ENCODE results near the gene PDE1C.

Gene PDE1C

GRCh38 chr7:32051128-32051527 is 19.1 kb downstream of the PDE1C start:
- in situ Hi-C loops (cut with MboI; ENCODE audit: low sequenced_read_pairs, unreplicated experiment) = no loop called here
- no peak for DNase-seq (ENCODE audit: low spot score)
- no peak for TF ChIP-seq CTCF (IDR thresholded peaks at IDR 0.05; ENCODE audit: borderline replicate concordance, control extremely low read depth, extremely low read depth, insufficient read depth, missing control alignments)

- DNase-seq (ENCODE audit: low spot score) = no peak
- in situ Hi-C loops (cut with MboI; ENCODE audit: low sequenced_read_pairs, unreplicated experiment) = no loop called here
- TF ChIP-seq CTCF (IDR thresholded peaks at IDR 0.05; ENCODE audit: borderline replicate concordance, control extremely low read depth, extremely low read depth, insufficient read depth, missing control alignments) = no peak
These were observed 20.6 kb downstream of the PDE1C start for GRCh38 chr7:32049599-32049998.

GRCh38 chr7:32048970-32049491 is 21.2 kb downstream of the PDE1C start:
- no peak for TF ChIP-seq CTCF (IDR thresholded peaks at IDR 0.05; ENCODE audit: borderline replicate concordance, control extremely low read depth, extremely low read depth, insufficient read depth, missing control alignments)
- in situ Hi-C loops (cut with MboI; ENCODE audit: low sequenced_read_pairs, unreplicated experiment) = no loop called here
- no peak for DNase-seq (ENCODE audit: low spot score)

GRCh38 chr7:32047801-32048200 is 22.4 kb downstream of the PDE1C start:
- DNase-seq (ENCODE audit: low spot score) = no peak
- no peak for TF ChIP-seq CTCF (IDR thresholded peaks at IDR 0.05; ENCODE audit: borderline replicate concordance, control extremely low read depth, extremely low read depth, insufficient read depth, missing control alignments)
- in situ Hi-C loops (cut with MboI; ENCODE audit: low sequenced_read_pairs, unreplicated experiment) = no loop called here

- in situ Hi-C loops (cut with MboI; ENCODE audit: low sequenced_read_pairs, unreplicated experiment) = no loop called here
- DNase-seq (ENCODE audit: low spot score) = no peak
- TF ChIP-seq CTCF (IDR thresholded peaks at IDR 0.05; ENCODE audit: borderline replicate concordance, control extremely low read depth, extremely low read depth, insufficient read depth, missing control alignments) = no peak
These were observed 23.1 kb downstream of the PDE1C start for GRCh38 chr7:32047075-32047474.

GRCh38 chr7:32045228-32045627 is 25.0 kb downstream of the PDE1C start:
- TF ChIP-seq CTCF (IDR thresholded peaks at IDR 0.05; ENCODE audit: borderline replicate concordance, control extremely low read depth, extremely low read depth, insufficient read depth, missing control alignments) = no peak
- DNase-seq (ENCODE audit: low spot score) = no peak
- in situ Hi-C loops (cut with MboI; ENCODE audit: low sequenced_read_pairs, unreplicated experiment) = no loop called here

GRCh38 chr7:32044739-32045138 is 25.5 kb downstream of the PDE1C start:
- in situ Hi-C loops (cut with MboI; ENCODE audit: low sequenced_read_pairs, unreplicated experiment) = no loop called here
- TF ChIP-seq CTCF (IDR thresholded peaks at IDR 0.05; ENCODE audit: borderline replicate concordance, control extremely low read depth, extremely low read depth, insufficient read depth, missing control alignments) = no peak
- DNase-seq (ENCODE audit: low spot score) = no peak

Data from GM13976 (cell line).